Neural progenitor cell (in vitro differentiated cells): Measurements from ENCODE around the gene C15orf61. TPM values are rescaled to one million over a fixed set of nuclear protein-coding genes. Genes with fewer than 3 reads are reported as not detected.

Experiments used
- DNase-seq: peaks from one replicate; pipeline ENCODE4 v3.0.0-alpha.2; 2016; ENCODE audit warnings: low spot score
- H2AFZ ChIP-seq: fragments of 200-600 bp; sonication (generic); replicated peaks from 2 replicates; pipeline ENCODE4 v1.6.1; 2016; ENCODE audit warnings: antibody characterized with exemption
- H3F3A ChIP-seq: fragments of 200-600 bp; sonication (generic); 2 replicates; pipeline ENCODE4 v1.6.1; 2016; ENCODE audit warnings: antibody characterized with exemption, low read depth
- H3K27ac ChIP-seq: fragments of 200-600 bp; sonication (generic); 2 replicates; pipeline ENCODE4 v1.5.1; 2016; ENCODE audit warnings: mild to moderate bottlenecking
- H3K27me3 ChIP-seq: fragments of 200-600 bp; sonication (generic); 2 replicates; pipeline ENCODE4 v1.6.1; 2016; ENCODE audit warnings: mild to moderate bottlenecking, moderate library complexity
- H3K36me3 ChIP-seq: fragments of 200-600 bp; sonication (generic); 2 replicates; pipeline ENCODE4 v1.5.1; 2016
- H3K4me1 ChIP-seq: fragments of 200-600 bp; sonication (generic); 2 replicates; pipeline ENCODE4 v1.6.1; 2016; ENCODE audit warnings: mixed run types
- H3K4me2 ChIP-seq: fragments of 200-600 bp; sonication (generic); 2 replicates; pipeline ENCODE4 v1.6.1; 2016
- H3K4me3 ChIP-seq: fragments of 200-600 bp; sonication (generic); 2 replicates; pipeline ENCODE4 v1.5.1; 2016
- H3K79me2 ChIP-seq: fragments of 200-600 bp; sonication (generic); 2 replicates; pipeline ENCODE4 v1.6.1; 2016; ENCODE audit warnings: low read depth
- H3K9ac ChIP-seq: fragments of 200-600 bp; sonication (generic); 2 replicates; pipeline ENCODE4 v1.6.1; 2016
- H3K9me3 ChIP-seq: fragments of 200-600 bp; sonication (generic); 2 replicates; pipeline ENCODE4 v1.5.1; 2016; ENCODE audit warnings: low read depth
- H4K20me1 ChIP-seq: fragments of 200-600 bp; sonication (generic); 2 replicates; pipeline ENCODE4 v1.6.1; 2016; ENCODE audit warnings: low read depth
- H3K27ac Mint-ChIP-seq: 3 replicates; pipeline ENCODE4 v1.8.0; 2021; ENCODE audit warnings: mixed read lengths
- H3K27me3 Mint-ChIP-seq: 2 replicates; pipeline ENCODE4 v1.8.0; 2022; ENCODE audit warnings: low read depth, mild to moderate bottlenecking, inconsistent platforms, moderate library complexity, mixed read lengths; ENCODE audit not compliant: insufficient read depth
- H3K36me3 Mint-ChIP-seq: 3 replicates; pipeline ENCODE4 v1.8.0; 2021; ENCODE audit warnings: mixed read lengths
- H3K4me1 Mint-ChIP-seq: 3 replicates; pipeline ENCODE4 v1.8.0; 2021; ENCODE audit warnings: mixed read lengths
- H3K4me3 Mint-ChIP-seq: 3 replicates; pipeline ENCODE4 v1.8.0; 2021; ENCODE audit warnings: mild to moderate bottlenecking, moderate library complexity, mixed read lengths
- H3K9me3 Mint-ChIP-seq: 3 replicates; pipeline ENCODE4 v1.8.0; 2020; ENCODE audit warnings: mixed read lengths
- CTCF ChIP-seq: fragments of 200-600 bp; sonication (generic); IDR thresholded peaks from 2 replicates; pipeline ENCODE4 v1.5.1; 2017; ENCODE audit warnings: antibody characterized with exemption, mild to moderate bottlenecking
- EZH2 ChIP-seq: fragments of 200-600 bp; sonication (generic); IDR thresholded peaks from 2 replicates; pipeline ENCODE4 v1.6.1; 2017; ENCODE audit warnings: antibody characterized with exemption, mild to moderate bottlenecking, moderate library complexity
- EZH2phosphoT487 ChIP-seq: fragments of 200-600 bp; sonication (generic); IDR thresholded peaks from 2 replicates; pipeline ENCODE4 v1.6.1; 2017; ENCODE audit warnings: antibody characterized with exemption
- total RNA-seq: library from RNA; depleted of rRNA; stranded (reverse); fragments of >200 nt; gene quantifications from 2 replicates; pipeline ENCODE4 v1.2.3, GENCODE V29; 2015; ENCODE audit warnings: low replicate concordance

Gene C15orf61
- total RNA-seq, 1 donor from 2014 or later: 3.5 TPM

DNA sequence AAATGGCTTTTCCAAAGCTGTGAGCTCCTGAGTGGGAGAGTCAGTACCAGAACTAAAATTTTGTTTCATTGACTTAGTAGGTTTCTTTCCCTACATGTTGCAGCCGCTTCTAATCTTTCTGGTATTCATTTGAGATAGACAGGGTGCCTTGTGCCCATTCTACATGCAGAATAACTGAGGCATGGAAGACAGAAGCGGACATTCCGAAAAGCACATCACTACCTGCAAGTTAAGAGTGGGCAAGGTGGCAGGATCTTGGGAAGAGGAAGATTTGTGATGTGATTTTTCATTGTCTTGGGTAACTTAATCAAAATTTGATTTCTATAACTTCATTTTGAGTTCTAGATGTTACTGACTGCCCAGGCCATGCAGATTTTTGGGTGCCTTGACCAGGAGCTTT lies 23.5 kb downstream of the C15orf61 start:
- no peak overlapping the region for H3K27ac Mint-ChIP-seq
- peaks cover 31% of the 10 kb centered on the region for H3K4me1 ChIP-seq
- TF ChIP-seq EZH2phosphoT487 (no peak), EZH2 (no peak), CTCF (no peak)
- H3K27ac ChIP-seq: no peak overlapping the region
- peaks cover 51% of the 10 kb centered on the region for H3K4me1 Mint-ChIP-seq
- H3K9ac ChIP-seq: no peak overlapping the region
- peaks cover 27% of the 10 kb centered on the region for H3F3A ChIP-seq
- DNase-seq: no peak
- H3K4me2 ChIP-seq: peak overlapping the region; percentile 84
- no peaks in the 10 kb centered on the region for H3K9me3 Mint-ChIP-seq
- no peaks in the 10 kb centered on the region for H3K27me3 ChIP-seq
- H3K79me2 ChIP-seq: peaks cover 33% of the 10 kb centered on the region
- no peak overlapping the region for H2AFZ ChIP-seq
- H3K4me3 Mint-ChIP-seq: peak overlapping the region; percentile 98
- no peaks in the 10 kb centered on the region for H3K27me3 Mint-ChIP-seq
- no peaks in the 10 kb centered on the region for H3K36me3 ChIP-seq
- H3K4me3 ChIP-seq: no peak overlapping the region
- peaks cover 3% of the 10 kb centered on the region for H3K36me3 Mint-ChIP-seq
- peaks cover 8% of the 10 kb centered on the region for H4K20me1 ChIP-seq
- no peaks in the 10 kb centered on the region for H3K9me3 ChIP-seq

DNA sequence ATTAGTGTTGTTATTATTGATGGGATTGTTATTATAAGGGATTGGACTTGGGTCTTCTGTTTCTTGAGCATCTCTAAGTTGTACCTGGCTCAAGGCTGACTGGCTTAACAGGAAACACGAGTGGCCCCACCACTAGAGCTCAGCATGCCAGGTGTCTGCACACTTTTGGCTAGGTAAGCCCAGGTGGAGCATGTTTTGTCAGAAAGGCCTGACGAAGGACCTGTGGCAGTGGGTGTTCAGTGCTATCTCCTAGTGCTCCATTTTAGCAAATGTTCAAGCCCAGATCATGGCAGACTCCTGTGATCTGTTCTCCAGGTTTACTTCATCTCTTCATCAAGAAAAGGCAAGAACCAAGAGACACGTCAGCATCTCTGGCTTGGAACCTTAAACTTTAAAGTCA lies 24.9 kb downstream of the C15orf61 start:
- no peaks in the 10 kb centered on the region for H3K9me3 ChIP-seq
- H3K9me3 Mint-ChIP-seq: no peaks in the 10 kb centered on the region
- no peak for TF ChIP-seq EZH2phosphoT487
- TF ChIP-seq EZH2: no peak
- no peak for TF ChIP-seq CTCF
- no peak overlapping the region for H3K27ac Mint-ChIP-seq
- peaks cover 61% of the 10 kb centered on the region for H3K4me1 Mint-ChIP-seq
- no peak overlapping the region for H3K4me2 ChIP-seq
- H3K4me3 Mint-ChIP-seq: no peak overlapping the region
- DNase-seq: no peak
- no peaks in the 10 kb centered on the region for H3K27me3 ChIP-seq
- H3K27ac ChIP-seq: no peak overlapping the region
- peaks cover 7% of the 10 kb centered on the region for H3K36me3 Mint-ChIP-seq
- H4K20me1 ChIP-seq: peaks cover 8% of the 10 kb centered on the region
- H3K4me3 ChIP-seq: no peak overlapping the region
- H3K36me3 ChIP-seq: no peaks in the 10 kb centered on the region
- H3K27me3 Mint-ChIP-seq: no peaks in the 10 kb centered on the region
- H3K9ac ChIP-seq: no peak overlapping the region
- peaks cover 42% of the 10 kb centered on the region for H3K79me2 ChIP-seq
- no peak overlapping the region for H2AFZ ChIP-seq
- peaks cover 41% of the 10 kb centered on the region for H3K4me1 ChIP-seq
- peaks cover 24% of the 10 kb centered on the region for H3F3A ChIP-seq

- no peak overlapping the region for H3K4me3 Mint-ChIP-seq
- Histone ChIP-seq H3K79me2 (peaks cover 49% of the 10 kb centered on the region), H3F3A (peaks cover 24% of the 10 kb centered on the region), H3K9ac (no peak overlapping the region), H3K27ac (no peak overlapping the region), H3K27me3 (no peaks in the 10 kb centered on the region), H3K9me3 (no peaks in the 10 kb centered on the region), H3K4me1 (peaks cover 41% of the 10 kb centered on the region), H4K20me1 (peaks cover 8% of the 10 kb centered on the region), H2AFZ (no peak overlapping the region), H3K4me2 (no peak overlapping the region), H3K4me3 (no peak overlapping the region), H3K36me3 (peaks cover 4% of the 10 kb centered on the region)
- no peaks in the 10 kb centered on the region for H3K9me3 Mint-ChIP-seq
- no peak for DNase-seq
- TF ChIP-seq CTCF: no peak
- H3K27ac Mint-ChIP-seq: no peak overlapping the region
- H3K4me1 Mint-ChIP-seq: peaks cover 50% of the 10 kb centered on the region
- H3K27me3 Mint-ChIP-seq: no peaks in the 10 kb centered on the region
- peaks cover 7% of the 10 kb centered on the region for H3K36me3 Mint-ChIP-seq
Observed at GRCh38 chr15:67547064-67547463, 26.1 kb downstream of the C15orf61 start.
